Measurements from ENCODE around the gene CDC27. TPM values are rescaled to one million over a fixed set of nuclear protein-coding genes. Genes with fewer than 3 reads are reported as not detected.
"Not testable (repeated sequence)": the region's sequence is repeated elsewhere in the genome, so short reads cannot be mapped to it uniquely, and the experiment has no call there.

CDC27 gene
- total RNA-seq, 3 donors from 2014 or later, result 63.2 to 73.7 (median 65.0) TPM

DNA sequence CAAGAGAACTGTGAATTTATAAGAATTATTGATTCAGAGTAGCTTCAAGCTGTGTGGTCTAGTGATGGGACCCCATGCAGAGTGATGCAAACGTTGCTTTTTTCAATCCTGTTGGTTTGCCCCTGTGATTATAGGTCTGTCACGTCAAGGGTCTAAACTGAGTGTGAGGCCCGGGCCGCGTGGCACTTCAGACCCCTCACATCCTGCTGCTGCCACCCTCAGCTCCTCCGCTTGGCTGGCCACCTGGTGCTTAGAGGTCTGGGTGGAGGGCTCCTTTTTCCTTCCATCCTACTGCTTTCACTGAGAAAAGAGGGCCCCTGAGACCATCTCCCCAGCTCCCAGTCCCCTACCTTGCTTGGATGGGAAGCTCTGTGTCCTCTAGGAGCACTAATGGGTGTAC, 32.1 kb upstream of the CDC27 start:
- no peaks in the 10 kb centered on the region for H3K36me3 ChIP-seq
- no peaks in the 10 kb centered on the region for H3K4me1 ChIP-seq
- H3K27me3 ChIP-seq, result no peaks in the 10 kb centered on the region
- intact Hi-C loops (cut with DNase I; ENCODE audit: low total_unique reads), result no loop called here
- DNase-seq (ENCODE audit: low spot score in 2 of 2), result no peak
- H3K27ac ChIP-seq, result no peak overlapping the region
- H3K9me3 ChIP-seq, result no peaks in the 10 kb centered on the region
- TF ChIP-seq POLR2A (IDR thresholded peaks at IDR 0.05) (no peak), POLR2AphosphoS5 (IDR thresholded peaks at IDR 0.05) (no peak)
- TF ChIP-seq, protein P1, sequence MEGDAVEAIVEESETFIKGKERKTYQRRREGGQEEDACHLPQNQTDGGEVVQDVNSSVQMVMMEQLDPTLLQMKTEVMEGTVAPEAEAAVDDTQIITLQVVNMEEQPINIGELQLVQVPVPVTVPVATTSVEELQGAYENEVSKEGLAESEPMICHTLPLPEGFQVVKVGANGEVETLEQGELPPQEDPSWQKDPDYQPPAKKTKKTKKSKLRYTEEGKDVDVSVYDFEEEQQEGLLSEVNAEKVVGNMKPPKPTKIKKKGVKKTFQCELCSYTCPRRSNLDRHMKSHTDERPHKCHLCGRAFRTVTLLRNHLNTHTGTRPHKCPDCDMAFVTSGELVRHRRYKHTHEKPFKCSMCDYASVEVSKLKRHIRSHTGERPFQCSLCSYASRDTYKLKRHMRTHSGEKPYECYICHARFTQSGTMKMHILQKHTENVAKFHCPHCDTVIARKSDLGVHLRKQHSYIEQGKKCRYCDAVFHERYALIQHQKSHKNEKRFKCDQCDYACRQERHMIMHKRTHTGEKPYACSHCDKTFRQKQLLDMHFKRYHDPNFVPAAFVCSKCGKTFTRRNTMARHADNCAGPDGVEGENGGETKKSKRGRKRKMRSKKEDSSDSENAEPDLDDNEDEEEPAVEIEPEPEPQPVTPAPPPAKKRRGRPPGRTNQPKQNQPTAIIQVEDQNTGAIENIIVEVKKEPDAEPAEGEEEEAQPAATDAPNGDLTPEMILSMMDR (IDR thresholded peaks at IDR 0.05), result no peak
- H3K4me3 ChIP-seq, result no peak overlapping the region

DNA sequence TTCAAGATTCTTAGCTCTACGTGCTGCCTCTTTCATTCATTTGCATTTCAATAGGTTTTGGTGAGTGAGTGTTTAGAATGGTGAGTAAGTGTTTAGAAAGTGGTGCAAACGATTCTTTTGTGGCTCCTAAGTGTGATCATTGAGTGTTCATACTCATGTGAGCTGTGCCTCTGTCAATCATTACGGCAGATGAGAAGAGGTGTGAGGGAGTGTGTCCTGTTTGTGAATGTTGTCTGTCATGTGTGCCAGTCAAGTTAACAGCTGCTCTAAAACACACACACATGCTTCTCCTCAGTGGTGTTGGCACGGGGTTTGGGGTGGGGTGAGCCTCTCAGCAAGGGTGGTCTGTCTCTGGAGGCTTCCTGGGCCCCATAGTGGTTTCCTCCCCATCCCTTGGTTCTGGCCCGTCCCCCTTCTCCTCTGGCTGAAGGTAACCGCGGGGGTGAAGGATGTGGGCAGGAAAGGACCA, 31.5 kb upstream of the CDC27 start:
- Histone ChIP-seq H3K27ac (no peak overlapping the region), H3K27me3 (no peaks in the 10 kb centered on the region), H3K4me1 (no peaks in the 10 kb centered on the region), H3K36me3 (no peaks in the 10 kb centered on the region), H3K4me3 (no peak overlapping the region), H3K9me3 (no peaks in the 10 kb centered on the region)
- intact Hi-C loops (cut with DNase I; ENCODE audit: low total_unique reads), result no loop called here
- DNase-seq (ENCODE audit: low spot score in 2 of 2), result no peak
- no peak for TF ChIP-seq POLR2A (IDR thresholded peaks at IDR 0.05)
- no peak for TF ChIP-seq POLR2AphosphoS5 (IDR thresholded peaks at IDR 0.05)
- TF ChIP-seq, protein P1 (IDR thresholded peaks at IDR 0.05), result no peak

DNA sequence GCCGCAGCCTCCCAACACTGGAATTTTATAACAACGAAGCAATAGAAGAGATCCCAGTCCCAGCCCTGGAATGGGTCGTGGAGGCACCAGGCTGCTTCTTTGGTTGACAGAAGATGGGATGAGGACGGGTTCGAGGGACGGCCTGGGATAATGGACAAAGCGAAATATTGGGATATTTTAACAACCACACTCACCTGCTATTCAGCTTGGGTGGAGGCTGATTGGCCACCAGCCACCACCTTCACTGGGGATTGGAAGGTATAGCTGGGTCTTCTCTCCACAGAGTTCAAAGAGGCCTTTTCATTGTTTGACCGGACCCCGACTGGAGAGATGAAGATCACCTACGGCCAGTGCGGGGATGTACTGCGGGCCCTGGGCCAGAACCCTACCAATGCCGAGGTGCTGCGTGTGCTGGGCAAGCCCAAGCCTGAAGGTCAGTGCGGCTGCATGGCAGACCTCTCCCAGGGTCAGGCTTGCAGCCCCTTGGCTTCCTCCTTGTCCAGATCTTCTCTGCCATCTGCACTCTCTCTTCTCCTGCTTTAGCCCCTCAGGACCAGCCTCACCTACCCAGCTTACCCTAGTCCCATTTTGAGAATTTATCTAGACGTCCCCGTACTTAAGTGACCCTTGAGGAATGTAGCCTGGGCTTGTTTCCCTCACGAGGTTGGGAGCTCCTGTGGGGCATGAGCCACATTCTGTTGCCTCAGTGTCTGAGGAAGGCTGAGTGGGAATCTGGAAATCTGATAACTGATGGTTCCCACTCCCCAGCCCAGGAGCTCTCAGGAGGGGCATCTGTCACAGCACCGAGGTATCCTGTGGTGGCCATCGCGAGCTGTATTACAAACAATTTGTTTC, 30.8 kb upstream of the CDC27 start:
- no peaks in the 10 kb centered on the region for H3K27me3 ChIP-seq
- no peak overlapping the region for H3K27ac ChIP-seq
- no peak for DNase-seq (ENCODE audit: low spot score in 2 of 2)
- H3K9me3 ChIP-seq, result no peaks in the 10 kb centered on the region
- no peak overlapping the region for H3K4me3 ChIP-seq
- intact Hi-C loops (cut with DNase I; ENCODE audit: low total_unique reads), result no loop called here
- H3K36me3 ChIP-seq, result no peaks in the 10 kb centered on the region
- TF ChIP-seq, protein P1 (IDR thresholded peaks at IDR 0.05), result no peak
- TF ChIP-seq POLR2AphosphoS5 (IDR thresholded peaks at IDR 0.05), result no peak
- TF ChIP-seq POLR2A (IDR thresholded peaks at IDR 0.05), result no peak
- H3K4me1 ChIP-seq, result no peaks in the 10 kb centered on the region

DNA sequence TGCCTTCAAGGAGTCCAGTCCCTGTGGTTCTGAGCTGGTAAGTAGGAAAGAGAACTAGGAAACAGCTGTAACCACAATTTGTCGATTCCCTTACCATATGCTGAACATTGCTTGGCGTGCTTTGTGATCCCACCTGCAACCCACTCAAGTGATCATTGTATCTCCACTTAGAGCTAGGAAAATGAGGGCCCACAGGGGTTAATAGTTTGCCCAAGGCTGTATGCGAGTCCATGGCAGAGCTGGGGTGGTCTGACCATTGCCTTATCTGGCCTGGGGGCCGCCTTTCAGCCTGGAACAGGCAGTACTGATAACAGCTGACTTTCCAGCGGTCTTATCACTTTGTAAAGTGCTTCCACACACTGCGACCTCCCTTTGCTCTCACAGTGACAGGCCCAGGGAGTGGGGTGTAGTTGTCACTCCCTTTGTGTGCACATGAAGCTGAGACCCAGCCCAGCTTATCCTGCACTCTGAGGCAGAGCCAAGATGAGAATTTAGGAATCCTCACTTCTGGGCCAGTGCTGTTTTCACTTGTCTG, 29.9 kb upstream of the CDC27 start:
- Histone ChIP-seq H3K36me3 (no peaks in the 10 kb centered on the region), H3K27me3 (no peaks in the 10 kb centered on the region), H3K27ac (no peak overlapping the region), H3K9me3 (no peaks in the 10 kb centered on the region), H3K4me1 (no peaks in the 10 kb centered on the region), H3K4me3 (no peak overlapping the region)
- TF ChIP-seq POLR2A (IDR thresholded peaks at IDR 0.05) (no peak), POLR2AphosphoS5 (IDR thresholded peaks at IDR 0.05) (no peak)
- TF ChIP-seq, protein P1 (IDR thresholded peaks at IDR 0.05), result no peak
- no peak for DNase-seq (ENCODE audit: low spot score in 2 of 2)
- intact Hi-C loops (cut with DNase I; ENCODE audit: low total_unique reads), result no loop called here

DNA sequence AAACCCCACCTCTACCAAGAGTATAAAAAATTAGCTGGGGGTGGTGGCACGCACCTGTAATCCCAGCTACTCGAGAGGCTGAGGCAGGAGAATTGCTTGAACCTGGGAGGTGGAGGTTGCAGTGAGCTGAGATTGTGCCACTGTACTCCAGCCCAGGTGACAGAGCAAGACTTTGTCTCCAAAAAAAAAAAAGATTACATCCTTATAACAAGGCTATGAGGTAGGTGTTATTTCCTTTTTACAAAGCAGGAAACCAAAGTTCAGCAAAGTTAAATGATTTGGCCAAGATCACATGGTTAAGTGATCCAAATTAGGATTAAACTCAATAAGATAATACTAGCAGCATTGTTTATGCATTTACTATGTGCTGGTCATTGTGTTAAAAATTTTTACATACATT, 28.2 kb upstream of the CDC27 start:
- H3K36me3 ChIP-seq; H3K4me3 ChIP-seq; H3K27me3 ChIP-seq; H3K4me1 ChIP-seq; H3K27ac ChIP-seq; H3K9me3 ChIP-seq; intact Hi-C loops (cut with DNase I; ENCODE audit: low total_unique reads); DNase-seq (ENCODE audit: low spot score in 2 of 2): not testable (repeated sequence)

DNA sequence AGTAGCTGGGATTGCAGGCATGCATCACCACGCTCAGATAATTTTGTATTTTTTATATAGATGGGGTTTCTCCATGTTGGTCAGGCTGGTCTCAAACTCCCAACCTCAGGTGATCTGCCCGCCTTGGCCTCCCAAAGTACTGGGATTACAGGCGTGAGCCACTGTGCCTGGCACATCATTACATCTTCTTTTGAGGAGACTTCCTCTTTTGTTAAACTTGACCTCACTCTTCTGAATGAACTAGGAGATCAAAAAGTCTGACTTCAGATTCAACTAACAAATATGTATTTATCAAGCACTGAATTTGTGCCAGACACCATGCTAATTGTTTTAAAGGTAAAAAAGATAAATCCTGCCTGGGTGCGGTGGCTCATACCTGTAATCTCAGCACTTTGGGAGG, 27.7 kb upstream of the CDC27 start:
- H3K9me3 ChIP-seq; DNase-seq (ENCODE audit: low spot score in 2 of 2); H3K4me3 ChIP-seq; H3K4me1 ChIP-seq; H3K27me3 ChIP-seq; intact Hi-C loops (cut with DNase I; ENCODE audit: low total_unique reads); H3K36me3 ChIP-seq; H3K27ac ChIP-seq: not testable (repeated sequence)

Data from breast epithelium (tissue), 4 donors.